NCI-H1105 (cell line): ENCODE data around the gene PRIMA1.

ENCODE experiments used
- DNase-seq: peaks from one replicate; lab custom pipeline; 2025; lab: John Stamatoyannopoulos, UW

Gene PRIMA1

DNA sequence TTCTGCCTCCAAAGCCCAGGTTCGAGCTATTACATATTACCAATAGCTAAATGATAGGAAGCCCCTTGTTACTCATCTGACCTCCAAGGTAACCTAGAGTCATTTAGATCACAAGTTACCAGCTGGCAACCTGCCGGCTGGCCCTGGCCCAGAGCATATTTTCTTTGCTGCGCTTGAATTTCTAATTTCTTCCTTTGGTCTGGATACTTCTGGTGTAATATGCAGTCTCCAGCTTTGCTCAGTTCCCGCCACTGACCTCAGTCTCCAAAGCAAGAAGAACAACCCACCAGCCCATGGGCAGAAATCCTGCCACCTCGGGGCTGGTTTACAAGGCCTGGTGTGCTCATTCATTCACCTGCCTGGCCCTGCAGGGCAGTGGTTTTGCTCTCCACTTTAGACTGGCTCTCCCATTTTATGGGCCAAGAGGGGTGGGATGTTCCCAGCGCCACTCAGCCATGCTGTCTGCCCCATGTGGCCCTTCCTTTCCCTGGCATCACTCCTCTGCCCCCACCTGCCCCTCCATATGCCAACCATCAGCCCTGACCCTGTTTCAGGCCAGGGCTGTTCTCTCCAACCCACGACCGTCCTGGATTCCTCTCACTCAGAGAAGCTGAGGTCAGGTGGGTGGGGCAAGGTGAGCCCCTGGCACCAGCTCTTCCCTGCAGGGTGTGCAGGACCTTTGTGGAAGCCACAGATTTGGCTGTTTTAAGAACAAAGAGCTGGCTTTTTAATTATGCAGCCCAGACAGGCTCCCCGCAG lies 76.0 kb downstream of the PRIMA1 start:
- DNase-seq, result no peak

DNA sequence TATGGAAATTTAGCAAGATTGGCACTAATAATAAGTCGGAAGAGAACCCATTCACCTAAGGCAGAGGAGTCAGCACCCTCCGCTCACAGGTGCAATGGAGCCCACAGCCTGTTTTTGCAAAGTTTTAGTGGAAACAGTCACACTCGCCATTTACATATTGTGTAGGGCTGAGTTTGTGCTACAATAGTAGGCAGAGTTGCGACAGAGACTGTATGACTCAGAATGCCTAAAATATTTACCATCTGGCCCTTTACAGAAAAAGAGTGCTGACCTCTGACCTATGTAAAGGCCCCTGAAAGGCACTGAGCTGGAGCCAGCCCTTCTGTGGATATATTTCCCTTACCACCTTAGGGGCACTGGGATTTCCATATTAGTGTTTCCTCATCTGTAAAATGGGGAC lies 79.0 kb downstream of the PRIMA1 start:
- DNase-seq, result no peak

- DNase-seq, result no peak
Measured at GRCh38 chr14:93708800-93709199, 79.5 kb downstream of the PRIMA1 start.

GRCh38 chr14:93708311-93708734 lies 80.0 kb downstream of the PRIMA1 start:
- DNase-seq, result no peak

DNA sequence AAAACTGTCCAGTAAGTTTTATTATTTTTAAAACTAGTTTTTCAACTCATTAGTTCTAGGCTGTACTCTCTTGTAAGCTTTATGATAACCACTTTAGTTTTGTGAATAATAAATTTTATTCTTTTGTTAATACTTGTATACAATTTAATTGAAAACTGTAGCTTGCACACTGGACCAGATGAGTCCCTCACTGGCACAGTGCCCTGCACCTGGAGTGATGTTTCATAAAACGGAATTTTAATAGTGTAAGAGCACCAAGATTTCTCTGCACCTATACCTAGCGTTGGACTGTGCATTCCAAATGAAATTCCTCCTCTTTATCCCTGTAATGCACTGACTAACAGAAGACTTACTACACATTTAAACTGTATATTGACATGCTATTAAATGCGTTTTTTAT lies 80.8 kb downstream of the PRIMA1 start:
- DNase-seq, result peak; percentile 66

DNA sequence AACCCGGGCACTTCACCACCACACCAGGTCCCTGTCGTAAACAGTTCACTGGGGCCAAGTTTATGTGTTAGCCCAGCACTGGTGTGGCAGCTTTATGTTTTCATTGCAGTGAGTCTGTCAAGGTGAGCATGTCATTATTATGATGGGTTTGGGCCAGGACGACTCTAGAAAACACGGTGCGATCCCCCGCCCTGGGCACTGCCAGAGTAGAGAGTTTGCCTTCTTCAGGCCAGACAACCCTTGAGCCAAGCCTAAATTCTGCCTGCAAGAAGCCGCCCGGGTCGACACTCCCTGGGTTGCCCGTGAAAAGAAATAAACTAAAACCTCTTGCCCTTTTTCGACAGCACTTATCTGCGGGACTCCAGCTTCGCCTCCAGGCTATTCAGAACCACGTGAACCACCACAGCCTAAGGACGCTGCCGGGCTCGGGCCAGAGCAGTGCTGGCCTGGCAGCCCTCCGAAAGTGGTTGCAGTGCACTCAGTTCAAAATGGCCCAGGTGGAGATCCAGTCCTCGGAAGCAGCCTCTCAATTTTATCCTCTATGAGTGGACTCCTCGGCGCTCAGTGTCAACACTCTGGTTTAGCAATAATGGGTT lies 81.8 kb downstream of the PRIMA1 start:
- DNase-seq, result no peak

GRCh38 chr14:93705513-93706156 lies 82.7 kb downstream of the PRIMA1 start:
- no peak for DNase-seq

DNA sequence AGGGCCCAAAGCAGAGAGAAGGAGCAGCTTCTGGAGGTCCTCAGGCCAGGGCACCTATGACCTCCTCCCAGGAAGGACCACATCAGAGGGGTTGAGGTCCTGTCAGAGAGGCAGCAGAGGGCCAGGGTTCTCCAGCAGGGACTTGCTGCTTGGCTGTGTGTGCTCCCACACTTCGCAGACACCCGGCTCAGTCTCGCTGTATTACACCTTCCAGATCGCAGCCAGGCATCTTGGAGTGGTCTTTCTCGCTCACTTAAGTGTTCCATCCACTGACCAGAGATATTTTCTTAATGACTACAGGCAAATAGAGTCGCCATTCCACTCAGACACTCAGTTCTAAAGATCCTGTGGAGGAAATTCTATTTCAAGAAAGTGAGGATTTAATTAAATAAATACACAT lies 84.3 kb downstream of the PRIMA1 start:
- DNase-seq, result no peak

DNA sequence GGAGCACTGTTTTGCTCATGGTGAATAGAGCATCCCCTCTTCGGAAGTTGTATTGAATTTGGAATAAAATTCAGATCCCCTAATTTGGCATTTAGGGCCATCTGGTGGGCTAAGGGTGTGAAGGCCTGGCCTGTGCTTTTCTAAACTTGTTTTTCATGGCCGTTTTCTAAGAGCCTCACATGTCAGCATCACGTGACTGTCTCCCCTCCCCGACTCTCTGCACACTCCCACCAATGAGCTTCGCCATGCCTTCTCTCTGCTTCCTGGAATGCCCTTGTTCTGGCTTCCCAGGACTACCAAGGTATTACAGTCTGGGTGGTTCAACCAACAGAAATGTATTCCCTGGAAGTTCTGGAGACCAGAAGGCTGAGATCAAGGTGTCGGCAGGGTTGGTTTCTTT lies 85.3 kb downstream of the PRIMA1 start:
- no peak for DNase-seq

- no peak for DNase-seq
Measured at GRCh38 chr14:93701562-93701961, 86.7 kb downstream of the PRIMA1 start.

- DNase-seq, result no peak
Measured at GRCh38 chr14:93700928-93701327, 87.4 kb downstream of the PRIMA1 start.

DNA sequence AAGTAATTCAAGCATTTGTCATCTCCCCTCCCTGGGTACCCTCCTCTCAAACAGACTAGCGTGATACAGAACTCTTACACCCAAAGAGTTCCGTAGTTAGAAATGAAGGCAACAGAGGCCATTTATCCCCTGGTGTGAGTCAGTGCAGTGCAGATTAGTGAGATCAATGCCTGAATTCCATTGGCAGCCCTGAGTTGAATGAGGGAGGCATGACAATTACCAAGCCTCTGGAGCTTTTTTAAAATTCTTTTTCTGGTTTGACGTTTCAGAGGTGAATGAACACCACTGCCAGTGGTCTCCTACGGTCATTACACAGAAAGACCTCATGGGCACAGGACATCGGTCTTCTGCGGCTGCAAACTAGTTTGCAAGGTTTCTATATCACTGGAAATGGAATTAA lies 94.4 kb downstream of the PRIMA1 start:
- no peak for DNase-seq

DNA sequence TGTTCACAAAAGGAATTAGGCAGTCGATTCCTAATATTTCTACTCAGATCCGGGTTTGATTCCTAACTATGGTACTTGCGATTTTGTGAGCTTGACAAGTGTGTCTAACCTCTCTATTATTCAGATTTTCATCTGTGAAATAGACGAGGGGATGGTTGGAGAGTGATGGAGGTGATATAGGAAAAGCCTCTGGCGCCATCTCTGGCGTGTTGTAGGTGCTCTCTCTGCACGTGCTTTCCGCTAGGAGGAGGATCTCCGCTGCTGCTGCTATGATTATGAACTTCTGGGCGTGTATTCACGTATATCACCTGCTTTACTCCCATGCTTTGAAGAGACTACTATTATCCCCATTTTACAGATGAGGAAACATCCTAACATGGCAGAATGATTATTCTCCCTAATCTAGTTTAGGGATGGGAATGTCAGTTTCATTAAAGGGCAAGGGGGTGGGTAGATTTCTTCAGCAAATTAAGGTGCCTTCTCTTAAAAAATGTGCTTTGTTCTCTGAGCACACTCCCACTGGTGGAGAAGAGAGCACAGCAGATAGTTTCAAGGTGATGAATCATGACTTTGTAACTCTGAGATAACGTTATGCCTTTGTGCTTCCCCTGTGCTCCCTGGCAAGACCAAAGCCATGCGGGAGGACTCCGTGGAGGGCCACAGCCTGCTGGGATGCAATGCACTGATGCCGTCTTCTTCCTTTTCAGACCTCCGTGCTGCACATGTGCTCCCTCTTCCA lies 97.1 kb downstream of the PRIMA1 start:
- no peak for DNase-seq

DNA sequence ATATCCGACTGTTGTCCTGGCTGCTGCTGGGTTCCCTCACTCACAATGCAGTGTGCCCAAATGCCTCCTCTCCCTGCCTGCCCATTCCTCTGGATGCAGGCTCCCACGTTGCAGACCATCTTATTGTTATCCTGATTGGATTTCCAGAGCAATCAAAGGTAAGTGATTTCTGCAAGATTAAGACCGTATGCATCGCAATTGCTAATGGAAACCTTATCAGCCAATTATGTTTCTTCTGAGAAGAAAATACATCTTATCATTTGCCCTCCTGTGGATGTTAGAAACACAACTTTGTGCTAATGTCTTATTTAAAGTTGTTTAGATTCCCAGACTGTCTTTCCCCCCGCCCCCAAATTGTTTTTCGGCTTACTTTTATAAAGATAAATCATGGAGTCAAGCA lies 98.1 kb downstream of the PRIMA1 start:
- no peak for DNase-seq

DNA sequence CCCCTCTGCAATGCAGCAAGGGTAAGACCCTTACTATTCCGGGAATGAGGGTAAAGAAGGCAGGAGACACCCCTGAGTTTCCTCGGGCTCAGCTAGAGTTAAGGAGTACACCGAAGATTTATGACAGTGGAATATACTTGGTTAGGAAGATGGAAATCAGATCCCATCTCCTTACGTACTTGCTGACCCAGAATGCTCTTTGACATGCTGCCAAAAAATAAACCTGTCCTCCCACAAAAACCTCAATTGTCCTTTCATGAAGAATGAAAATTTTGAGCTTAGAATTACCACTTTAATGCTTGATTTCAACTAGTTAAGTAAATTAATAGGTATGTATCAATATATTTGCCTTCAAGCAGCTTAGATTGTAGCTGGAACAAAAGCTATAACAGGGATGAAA lies 99.5 kb downstream of the PRIMA1 start:
- no peak for DNase-seq

DNA sequence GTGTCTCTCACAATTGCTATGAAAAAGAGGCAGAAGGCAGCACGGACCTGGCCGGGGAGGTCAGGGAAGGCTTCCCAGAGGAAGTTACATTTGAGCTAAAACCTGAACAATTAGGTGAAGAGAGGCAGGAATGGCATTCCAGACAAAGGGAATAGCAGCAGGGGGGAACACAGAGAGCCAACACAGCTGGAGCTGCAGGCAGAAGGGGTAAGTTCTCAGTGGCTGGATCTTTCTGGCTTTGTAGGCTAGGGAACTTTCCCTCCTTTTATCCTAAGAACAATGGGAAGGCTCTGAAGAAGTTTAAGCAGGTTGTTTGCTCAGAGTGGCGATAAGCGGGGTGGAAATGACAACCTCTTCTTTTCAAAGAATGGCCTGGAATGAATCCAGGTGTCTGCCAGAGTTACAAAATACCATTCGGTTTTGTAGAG lies 100.0 kb downstream of the PRIMA1 start:
- no peak for DNase-seq

DNA sequence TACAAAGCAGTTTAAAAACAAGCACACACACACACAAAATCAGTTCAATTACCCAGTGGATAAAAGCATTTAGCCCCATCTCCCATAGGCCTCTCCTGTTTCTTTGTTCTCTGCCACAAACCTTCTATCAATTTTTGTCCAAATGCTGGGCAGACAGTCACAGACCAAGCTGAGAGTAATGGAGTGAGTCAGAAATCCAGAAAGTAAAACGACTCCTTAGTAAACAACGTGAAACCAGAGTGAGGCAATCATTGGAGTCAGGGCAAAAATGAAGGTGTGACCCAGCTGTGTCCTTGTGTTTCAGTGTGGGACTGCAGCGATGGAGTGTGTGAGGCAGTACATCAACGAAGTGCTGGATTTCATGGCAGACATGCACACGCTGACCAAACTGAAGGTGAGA lies 102.0 kb downstream of the PRIMA1 start:
- DNase-seq, result no peak

DNA sequence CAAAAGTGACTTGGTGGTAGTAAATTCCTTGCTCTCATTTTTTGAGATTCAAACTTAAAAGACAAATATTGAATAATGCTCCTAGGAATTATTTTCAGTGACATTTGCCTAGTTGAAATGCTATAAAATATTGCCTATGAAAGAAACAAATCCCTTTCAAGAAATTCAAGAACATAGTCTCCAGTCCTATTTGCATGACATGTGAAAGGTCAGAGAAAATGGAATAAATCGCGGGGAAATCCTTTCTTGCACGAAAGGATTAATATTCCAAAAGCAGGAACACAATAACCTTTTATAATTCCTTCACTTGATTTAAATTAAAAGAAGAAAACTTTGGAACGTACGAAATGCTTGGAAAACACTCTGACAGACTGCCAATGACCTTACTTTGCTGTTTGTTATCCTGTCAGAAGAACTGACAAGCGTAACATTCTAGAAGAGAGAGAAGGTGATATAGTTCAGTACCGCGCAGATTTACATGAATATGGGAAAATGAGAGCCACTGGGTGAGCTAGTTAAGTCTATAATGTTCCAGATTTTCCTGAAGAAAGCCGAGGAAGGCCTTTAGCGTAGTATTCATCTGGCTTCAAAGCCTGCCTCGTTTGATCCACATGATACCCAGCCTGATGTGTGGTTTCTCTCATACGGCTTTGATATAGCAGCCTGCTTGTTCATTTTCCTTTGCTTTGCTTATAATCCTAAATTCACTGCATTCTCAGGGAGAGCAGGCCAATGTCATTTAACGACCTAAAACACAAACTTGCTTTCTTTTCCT lies 103.0 kb downstream of the PRIMA1 start:
- DNase-seq, result no peak

DNA sequence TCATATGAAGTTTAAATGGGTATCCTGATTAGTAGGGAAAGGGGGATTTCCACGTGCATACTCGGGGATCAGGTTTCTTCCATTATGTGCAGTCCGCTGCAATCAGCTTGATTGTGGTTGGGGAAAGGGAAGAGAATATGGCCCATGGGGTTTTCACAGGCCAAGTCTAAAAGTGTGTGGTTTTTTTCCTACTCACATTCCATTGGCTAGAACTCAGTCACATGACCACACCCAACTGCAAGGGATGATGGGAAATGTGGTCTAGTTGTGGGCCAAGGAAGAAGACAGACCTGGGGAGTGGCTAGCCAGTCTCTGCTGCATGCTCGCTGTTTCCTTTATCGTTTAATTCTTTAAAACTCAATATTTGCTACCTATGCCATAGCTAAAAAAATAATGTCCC lies 105.1 kb downstream of the PRIMA1 start:
- no peak for DNase-seq

GRCh38 chr14:93682459-93682858 lies 105.8 kb downstream of the PRIMA1 start:
- no peak for DNase-seq

DNA sequence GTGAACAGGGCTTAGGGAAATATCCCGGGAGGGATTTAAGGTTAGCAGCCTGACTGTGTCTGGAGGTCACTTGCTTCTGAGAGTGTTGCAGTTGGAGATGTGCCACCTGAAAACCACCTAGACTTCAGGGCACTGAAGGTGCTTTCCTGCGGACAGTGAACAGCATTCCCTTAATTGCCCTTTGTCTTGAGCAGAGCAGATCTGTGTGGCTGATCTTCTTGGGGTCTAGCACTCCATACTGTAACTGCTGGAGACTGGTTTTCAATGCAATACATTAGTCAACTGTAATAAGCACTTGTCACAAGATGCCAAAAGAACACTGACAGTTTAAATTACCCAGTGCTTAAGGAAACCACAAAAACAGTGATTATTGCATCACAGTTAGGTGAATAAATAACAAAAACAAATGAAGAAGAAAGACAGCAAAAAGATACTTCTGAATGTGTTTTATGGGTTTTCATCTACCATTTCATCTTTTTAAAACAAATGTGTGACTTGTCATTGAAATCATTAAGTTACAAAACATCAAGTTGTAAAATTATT lies 111.8 kb downstream of the PRIMA1 start:
- DNase-seq, result no peak

DNA sequence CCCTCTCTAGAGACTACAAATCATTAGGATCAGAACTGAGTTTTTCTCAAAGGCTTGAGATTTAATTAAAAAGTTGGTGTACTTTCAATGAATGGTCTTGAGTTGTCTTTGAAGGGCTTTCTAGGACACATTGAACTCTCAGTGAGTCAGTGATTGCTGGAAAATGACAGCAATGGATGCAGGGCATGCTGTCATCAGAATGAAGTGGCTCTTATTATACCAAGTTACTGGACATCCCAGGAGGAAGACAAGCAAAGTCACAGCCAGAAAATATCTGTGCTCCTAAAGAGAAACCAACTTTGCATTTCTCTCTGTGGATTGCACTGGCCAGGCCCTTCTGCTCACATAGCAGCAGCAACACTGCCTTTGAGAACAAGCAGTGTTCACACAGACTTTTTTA lies 112.6 kb downstream of the PRIMA1 start:
- DNase-seq, result no peak
